GM19023 (cell line): ENCODE data around the gene PHF12.

ENCODE experiments used
- ATAC-seq: cut with Tn5 transposase; IDR thresholded peaks from one replicate; pipeline ENCODE4 v1.9.1; 2021; ENCODE audit warnings: mild to moderate bottlenecking, moderate library complexity; ENCODE audit not compliant: unreplicated experiment

Gene PHF12

GRCh38 chr17:28955408-28955807, 4.1 kb upstream of the PHF12 start:
- no peak for ATAC-seq

GRCh38 chr17:28954886-28955285, 3.6 kb upstream of the PHF12 start:
- ATAC-seq, result no peak

GRCh38 chr17:28953444-28954118, 2.3 kb upstream of the PHF12 start:
- ATAC-seq, result no peak

DNA sequence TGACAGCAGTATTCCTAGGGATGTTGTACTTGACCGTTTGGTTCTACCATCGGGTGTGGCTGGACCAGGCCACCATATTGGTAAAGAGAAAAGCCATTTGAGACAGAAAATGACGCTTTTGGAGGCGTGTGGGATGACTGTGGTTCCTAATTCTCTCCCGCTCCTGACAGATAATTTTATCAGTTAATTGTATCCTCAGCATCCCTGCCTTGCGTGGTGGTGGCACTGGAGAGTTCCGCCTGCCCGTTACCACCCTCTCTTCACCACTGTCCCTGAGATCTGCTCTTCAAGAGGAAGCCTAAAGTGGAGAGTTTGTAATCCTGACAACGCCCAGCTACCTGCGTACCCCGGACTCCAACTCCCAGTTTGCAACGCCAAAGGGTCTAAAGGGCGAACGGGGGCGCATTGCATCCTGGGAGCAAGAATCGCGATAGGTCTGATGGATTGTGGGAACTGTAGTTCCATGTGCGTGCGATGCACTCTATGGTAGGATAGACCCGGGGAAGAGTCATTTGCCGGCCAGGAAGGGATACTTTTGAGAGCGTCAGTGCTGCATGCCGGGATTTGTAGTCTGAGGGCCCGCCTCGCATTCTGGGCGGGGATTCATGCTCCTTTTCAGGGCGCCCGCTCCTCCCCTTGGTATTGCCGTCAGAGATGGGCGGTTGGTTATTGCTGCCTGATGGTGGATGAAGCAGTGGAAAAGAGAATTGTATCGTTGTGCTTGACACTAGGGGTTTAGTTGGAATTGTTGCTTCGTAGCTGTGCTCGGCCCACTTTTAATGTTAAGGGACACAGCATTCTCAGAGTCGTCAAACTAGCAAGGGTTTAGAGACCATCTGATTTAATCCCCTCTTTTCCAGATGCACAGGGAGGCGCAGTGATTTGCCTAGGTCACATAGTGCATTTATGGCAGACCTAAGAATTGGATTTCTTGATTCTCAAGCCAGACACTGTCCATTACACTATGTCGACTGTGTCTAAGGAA, 965 bp upstream of the PHF12 start:
- peak; percentile 54 for ATAC-seq

- ATAC-seq, result no peak
Observed at GRCh38 chr17:28950752-28951427, 428 bp downstream of the PHF12 start.

DNA sequence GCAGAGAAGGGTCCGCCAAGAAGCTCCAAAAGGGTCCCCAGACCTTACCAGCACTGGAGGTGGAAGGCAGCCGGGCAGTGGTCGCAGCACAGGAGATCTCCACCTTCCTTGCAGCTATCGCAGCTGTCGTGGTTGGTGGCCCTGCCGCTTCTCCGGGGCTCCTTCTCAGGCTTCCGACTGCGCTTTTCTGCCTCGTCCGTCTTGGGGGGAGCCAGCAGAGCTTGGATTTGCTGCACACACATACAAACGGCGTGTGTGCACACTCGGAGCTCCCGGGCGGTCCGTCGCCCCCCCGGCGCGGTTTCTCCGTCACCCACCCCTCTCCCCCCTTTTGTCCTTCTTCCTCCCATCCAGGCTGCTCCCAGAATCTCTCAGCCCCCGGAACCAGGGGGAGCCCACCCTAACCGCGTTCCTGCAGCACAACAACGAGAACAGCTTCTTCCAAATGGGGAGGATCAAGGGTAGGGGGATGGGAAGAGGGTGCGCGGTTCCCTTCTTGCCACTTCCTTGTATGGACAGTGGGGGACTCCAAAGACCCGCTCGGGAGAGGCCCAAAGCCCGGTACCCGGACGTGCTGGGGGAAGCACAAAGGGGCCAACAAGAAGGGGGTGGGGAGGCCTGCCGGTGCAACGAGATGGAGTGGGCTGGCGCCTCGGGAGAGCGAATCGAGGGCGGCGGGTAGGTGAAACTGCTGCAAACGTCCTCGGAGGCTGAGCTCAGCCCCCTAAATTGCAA, 1.1 kb downstream of the PHF12 start:
- ATAC-seq, result no peak

DNA sequence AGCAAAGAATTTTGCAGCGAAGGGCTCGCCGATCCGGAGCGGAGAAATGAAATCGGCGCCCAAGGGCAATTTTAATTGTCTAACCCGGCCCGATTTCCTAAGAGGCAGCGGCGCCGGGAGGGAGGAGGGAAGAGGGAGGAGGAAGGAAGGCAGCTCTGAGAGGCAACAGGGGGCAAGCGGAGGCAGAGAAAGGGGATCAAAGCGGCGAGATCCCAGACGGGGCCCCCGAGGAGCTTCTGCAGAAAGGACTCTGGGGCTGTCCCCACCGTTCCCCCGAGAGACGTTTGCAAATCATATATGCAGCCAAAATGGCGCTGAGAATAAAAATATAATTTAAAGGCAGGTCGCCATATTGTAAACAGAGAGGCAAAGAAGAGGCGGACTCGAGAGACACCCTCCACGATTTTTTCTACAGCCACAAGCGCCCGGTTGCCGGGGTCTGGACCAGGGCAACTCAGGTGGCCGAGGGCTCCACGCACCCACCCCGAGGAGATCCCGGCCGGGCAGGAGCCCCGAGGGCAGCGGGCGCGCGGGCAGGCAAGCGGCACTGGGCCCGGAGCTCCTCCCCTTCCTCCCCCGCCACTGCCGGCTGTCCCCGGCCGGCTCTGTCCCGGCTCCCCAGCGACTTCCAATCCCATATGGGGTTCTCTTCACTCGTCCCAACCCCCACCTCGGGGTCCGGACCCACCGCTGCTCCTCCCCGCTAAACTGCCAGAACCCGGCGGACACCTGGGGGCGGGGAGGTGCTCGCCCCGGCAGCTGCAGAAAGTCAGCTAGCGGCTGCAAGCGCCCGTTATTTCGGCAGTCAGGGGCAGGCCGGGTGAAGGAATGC, 1.9 kb downstream of the PHF12 start:
- no peak for ATAC-seq

GRCh38 chr17:28948873-28949184, 2.5 kb downstream of the PHF12 start:
- no peak for ATAC-seq

DNA sequence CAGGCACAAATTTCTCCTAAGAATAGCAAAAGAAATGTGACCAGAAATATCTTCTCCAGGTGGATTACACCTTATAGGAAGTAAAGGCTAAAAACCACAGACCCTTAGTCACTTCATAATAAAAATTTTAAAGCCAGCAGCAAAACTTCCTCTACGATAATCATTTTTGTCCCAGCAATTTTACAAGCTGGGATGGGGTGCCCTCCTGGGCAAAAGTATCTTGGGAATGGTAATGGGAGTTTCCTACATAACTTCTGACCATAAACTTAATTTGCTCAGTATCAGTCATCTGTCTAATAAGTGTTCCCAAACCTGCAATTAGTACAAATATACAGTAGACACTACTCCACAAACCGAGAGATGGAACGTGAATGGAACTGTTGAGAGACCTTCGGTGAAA, 3.0 kb downstream of the PHF12 start:
- ATAC-seq, result no peak

GRCh38 chr17:28947639-28948038, 3.7 kb downstream of the PHF12 start:
- ATAC-seq, result no peak

- no peak for ATAC-seq
Observed at GRCh38 chr17:28946239-28946638, 5.1 kb downstream of the PHF12 start.

DNA sequence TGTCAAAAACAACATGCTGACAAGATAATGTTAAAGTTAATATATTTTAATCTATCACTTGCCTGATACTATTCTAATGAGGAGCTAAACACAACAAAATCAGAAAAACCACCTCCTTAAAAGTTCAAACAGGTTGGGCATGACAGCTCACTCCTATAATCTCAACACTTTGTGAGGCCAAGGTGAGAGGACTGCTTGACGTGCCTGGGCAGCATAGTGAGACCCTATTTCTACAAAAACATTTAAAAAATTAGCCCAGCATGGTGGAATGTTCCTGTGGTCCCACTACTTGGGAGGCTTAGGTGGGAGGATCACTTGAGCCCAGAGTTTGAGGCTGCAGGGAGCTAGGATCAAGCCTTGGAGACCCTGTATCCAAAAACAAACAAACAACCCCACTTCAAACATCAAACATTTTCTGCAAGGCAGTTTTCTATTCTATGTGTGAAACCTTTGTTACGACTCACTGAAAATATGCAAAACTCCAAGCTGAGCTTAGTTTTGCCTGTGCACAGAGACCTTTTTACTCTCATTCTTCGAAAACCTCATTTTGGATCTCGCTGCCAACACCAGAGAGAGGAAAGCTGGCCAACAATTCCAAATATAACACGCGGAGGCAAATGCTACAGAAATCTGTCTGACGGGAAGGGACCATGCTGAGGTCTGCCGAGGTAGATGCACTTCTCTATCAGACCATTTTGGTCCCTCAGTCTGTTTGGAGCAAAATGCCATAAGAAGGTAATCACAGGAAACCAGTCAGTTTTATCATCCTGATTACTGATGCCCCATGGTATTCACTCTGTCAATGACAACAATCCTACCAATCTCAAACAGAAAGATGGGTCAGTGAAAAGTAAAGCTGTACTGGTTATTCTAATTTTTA, 6.2 kb downstream of the PHF12 start:
- ATAC-seq, result no peak

DNA sequence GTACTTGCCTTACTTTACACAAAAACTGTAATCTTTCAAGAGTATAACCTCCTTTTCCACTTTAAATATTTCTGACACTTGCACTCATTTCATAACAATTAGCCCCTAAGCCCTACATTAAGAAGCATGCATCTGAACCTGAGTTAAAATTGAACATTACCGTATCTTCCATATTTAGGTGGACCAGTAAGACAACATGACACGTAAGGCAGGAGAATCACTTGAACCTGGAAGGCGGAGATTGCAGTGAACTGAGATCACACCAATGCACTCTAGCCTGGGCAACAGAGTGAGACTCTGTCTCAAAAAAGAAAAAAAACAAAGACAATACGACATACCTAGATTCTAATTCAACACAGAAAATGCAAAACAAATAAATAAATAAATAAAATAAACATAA, 7.0 kb downstream of the PHF12 start:
- no peak for ATAC-seq

DNA sequence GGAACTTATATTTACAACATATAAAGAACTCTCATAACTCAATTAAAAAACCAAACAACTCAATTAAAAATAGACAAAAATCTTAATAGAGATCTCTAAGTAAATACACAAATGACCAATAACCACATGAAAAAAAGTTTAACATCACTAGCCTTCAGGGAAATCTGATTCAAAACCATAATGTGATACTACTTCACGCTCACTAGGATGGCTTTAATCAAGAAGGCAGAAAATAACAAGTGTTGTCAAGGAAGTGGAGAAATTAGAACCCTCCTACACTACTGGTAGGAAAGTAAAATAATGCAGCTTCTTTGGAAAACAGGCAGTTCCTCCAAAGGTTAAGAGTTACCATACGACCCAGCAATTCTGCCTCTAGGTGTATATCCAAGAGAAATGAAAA, 8.4 kb downstream of the PHF12 start:
- ATAC-seq, result no peak

- no peak for ATAC-seq
Observed at GRCh38 chr17:28941251-28941650, 10.1 kb downstream of the PHF12 start.

DNA sequence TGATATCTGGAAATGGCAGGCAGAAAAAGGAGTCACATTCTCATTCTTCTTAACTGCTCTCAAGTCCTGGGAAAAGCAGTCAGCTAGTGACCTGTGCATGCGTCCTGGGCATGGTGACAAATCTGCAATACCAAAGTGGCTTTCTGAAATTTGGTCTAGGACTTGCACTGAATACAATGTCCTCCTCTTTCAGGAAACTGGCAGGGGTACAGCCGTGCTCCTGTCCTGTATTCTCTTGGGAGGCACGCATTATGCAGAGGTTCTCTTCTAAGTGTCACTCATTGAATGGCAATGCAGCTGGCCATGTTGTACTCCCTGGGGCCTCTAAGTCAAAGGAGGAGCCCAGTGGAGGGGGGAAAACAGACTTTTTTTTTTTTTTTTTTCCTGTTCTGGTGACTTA, 10.6 kb downstream of the PHF12 start:
- no peak for ATAC-seq

DNA sequence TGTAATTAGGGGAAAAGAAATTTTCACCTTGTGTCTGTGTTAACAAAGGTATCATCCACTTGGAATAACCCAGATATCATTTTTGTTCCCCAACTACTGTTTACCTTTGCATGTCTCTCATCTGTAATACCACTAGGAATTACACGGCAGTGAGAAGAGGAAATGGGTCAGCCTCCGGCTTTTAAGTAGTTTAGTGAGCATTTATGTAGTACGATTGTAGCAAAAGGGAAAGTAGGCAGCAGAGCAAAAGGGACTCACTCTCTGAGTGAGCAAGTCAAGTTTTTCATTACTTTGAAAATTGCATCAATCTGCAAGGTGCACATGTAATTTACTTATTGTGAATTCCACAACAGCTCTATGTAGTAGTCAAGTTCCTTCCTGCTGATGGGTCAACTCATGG, 11.2 kb downstream of the PHF12 start:
- no peak for ATAC-seq

DNA sequence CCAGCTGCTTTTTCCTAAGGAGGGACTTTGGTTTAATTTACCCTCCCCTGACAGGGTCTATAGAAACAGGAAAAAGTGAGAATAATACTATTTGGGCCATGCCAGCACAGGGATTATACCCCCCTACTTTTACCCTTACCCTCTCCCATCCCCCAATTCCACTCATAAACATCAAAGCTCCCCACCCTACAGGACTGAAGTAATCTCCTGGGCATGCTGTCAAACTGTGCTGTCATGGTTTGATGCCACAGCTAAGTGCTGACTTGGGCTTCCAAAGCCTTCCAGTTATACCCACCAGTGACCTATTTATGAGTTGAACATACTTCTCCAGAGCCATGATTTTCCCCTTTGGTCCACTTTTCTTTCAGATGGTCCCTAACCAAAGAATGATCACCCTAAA, 12.8 kb downstream of the PHF12 start:
- no peak for ATAC-seq

- ATAC-seq, result no peak
Observed at GRCh38 chr17:28937044-28937729, 14.1 kb downstream of the PHF12 start.
